Endothelial cell of umbilical vein (primary cell): ENCODE measurements around the gene CHMP4A.
"Not testable (repeated sequence)": the region's sequence is repeated elsewhere in the genome, so short reads cannot be mapped to it uniquely, and the experiment has no call there.

Source experiments
- POLR2A ChIP-seq: IDR thresholded peaks from 2 replicates; pipeline ENCODE4 v1.6.1; 2012; ENCODE audit warnings: low read depth, mild to moderate bottlenecking, control low read depth, low read length
- TF ChIP-seq, protein P1 (sequence below), 2 donors: IDR thresholded peaks; 1 replicate in 1 of 2; 2 replicates in 1 of 2; pipeline ENCODE4 v1.5.1; 2011; ENCODE audit warnings: low read length in 2 of 2, mild to moderate bottlenecking in 2 of 2, moderate library complexity in 2 of 2, control low read depth in 1 of 2, inconsistent platforms in 1 of 2, low read depth in 1 of 2; ENCODE audit not compliant: insufficient read depth in 1 of 2; ENCODE audit errors: extremely low read depth in 1 of 2

DNA sequence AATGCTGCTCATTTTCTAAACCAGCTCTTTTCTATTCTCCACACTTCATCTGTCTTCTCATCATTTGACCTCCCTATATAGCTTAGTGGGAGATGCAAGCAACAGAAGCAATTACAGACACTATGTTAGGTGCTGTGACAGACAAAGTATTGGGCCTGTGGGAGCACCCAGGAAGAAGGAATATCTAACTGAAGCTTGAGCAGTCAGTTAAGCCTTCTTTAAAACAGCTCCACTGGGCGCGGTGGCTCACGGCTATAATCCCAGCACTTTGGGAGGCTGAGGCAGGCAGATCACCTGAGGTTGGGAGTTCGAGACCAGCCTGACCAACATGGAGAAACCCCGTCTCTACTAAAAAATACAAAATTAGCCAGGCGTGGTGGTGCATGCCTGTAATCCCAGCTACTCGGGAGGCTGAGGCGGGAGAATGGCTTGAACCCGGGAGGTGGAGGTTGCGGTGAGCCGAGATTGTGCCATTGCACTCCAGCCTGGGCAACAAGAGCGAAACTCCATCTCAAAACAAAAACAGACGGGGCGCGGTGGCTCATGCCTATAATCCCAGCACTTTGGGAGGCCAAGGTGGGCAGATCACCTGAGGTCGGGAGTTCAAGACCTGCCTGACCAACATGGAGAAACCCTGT is 9.9 kb downstream of the CHMP4A start:
- TF ChIP-seq, protein P1, sequence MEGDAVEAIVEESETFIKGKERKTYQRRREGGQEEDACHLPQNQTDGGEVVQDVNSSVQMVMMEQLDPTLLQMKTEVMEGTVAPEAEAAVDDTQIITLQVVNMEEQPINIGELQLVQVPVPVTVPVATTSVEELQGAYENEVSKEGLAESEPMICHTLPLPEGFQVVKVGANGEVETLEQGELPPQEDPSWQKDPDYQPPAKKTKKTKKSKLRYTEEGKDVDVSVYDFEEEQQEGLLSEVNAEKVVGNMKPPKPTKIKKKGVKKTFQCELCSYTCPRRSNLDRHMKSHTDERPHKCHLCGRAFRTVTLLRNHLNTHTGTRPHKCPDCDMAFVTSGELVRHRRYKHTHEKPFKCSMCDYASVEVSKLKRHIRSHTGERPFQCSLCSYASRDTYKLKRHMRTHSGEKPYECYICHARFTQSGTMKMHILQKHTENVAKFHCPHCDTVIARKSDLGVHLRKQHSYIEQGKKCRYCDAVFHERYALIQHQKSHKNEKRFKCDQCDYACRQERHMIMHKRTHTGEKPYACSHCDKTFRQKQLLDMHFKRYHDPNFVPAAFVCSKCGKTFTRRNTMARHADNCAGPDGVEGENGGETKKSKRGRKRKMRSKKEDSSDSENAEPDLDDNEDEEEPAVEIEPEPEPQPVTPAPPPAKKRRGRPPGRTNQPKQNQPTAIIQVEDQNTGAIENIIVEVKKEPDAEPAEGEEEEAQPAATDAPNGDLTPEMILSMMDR (IDR thresholded peaks at IDR 0.05; ENCODE audit: extremely low read depth in 1 of 2, insufficient read depth in 1 of 2, low read depth in 1 of 2, low read length in 2 of 2), result not testable (repeated sequence)
- not testable (repeated sequence) for TF ChIP-seq POLR2A
